WTC11 (cell line): Measurements from ENCODE around the gene GALNT2. TPM values are rescaled to one million over a fixed set of nuclear protein-coding genes. Genes with fewer than 3 reads are reported as not detected.

Experiments
- ATAC-seq: fragments of 200-7000 bp; cut with Tn5 transposase; 2 replicates; pipeline ENCODE4 v1.10.0; 2021; ENCODE audit warnings: mild to moderate bottlenecking, moderate library complexity
- CTCF ChIA-PET: fragments of 300-600 bp; sonication (Branson Sonifier 250); formaldehyde crosslinking; loops from one replicate; lab custom pipeline; 2021; ENCODE audit warnings: antibody characterized with exemption; lab: Charles Lee
- POLR2A ChIA-PET: fragments of 350-600 bp; sonication (Branson Sonifier 250); formaldehyde crosslinking; loops from one replicate; lab custom pipeline; 2021; ENCODE audit warnings: antibody characterized with exemption; lab: Charles Lee
- DNase-seq: peaks from one replicate; pipeline ENCODE4 v3.0.0; 2021; ENCODE audit warnings: low spot score
- H3K27ac Mint-ChIP-seq: 2 replicates; pipeline ENCODE4 v1.8.0; 2021; ENCODE audit warnings: mixed read lengths
- H3K27me3 Mint-ChIP-seq: 2 replicates; pipeline ENCODE4 v1.8.0; 2021; ENCODE audit warnings: low read depth, mild to moderate bottlenecking, moderate library complexity, mixed read lengths
- H3K36me3 Mint-ChIP-seq: 2 replicates; pipeline ENCODE4 v1.8.0; 2021; ENCODE audit warnings: mixed read lengths
- H3K4me1 Mint-ChIP-seq: 2 replicates; pipeline ENCODE4 v1.8.0; 2022; ENCODE audit warnings: mixed read lengths
- H3K4me3 Mint-ChIP-seq: 2 replicates; pipeline ENCODE4 v1.8.0; 2021; ENCODE audit warnings: mild to moderate bottlenecking, moderate library complexity, mixed read lengths
- H3K9me3 Mint-ChIP-seq: 2 replicates; pipeline ENCODE4 v1.8.0; 2021; ENCODE audit warnings: mixed read lengths
- FOXP1 ChIP-seq: sonication (generic); formaldehyde crosslinking; IDR thresholded peaks from 2 replicates; pipeline ENCODE4 v1.8.0; 2022; ENCODE audit warnings: missing genetic modification reagents, mild to moderate bottlenecking, moderate library complexity, borderline replicate concordance
- GABPB1 ChIP-seq: sonication (generic); formaldehyde crosslinking; IDR thresholded peaks from 2 replicates; pipeline ENCODE4 v1.8.1; 2023; ENCODE audit warnings: mild to moderate bottlenecking, missing genetic modification reagents
- HMGA2 ChIP-seq: fragments of 250-450 bp; sonication (Bioruptor Pico); IDR thresholded peaks from 2 replicates; pipeline ENCODE4 v1.4.0; 2021; ENCODE audit warnings: mild to moderate bottlenecking, moderate library complexity
- KAT7 ChIP-seq: sonication (generic); formaldehyde crosslinking; IDR thresholded peaks from 2 replicates; pipeline ENCODE4 v1.8.1; 2023; ENCODE audit warnings: missing genetic modification reagents, mild to moderate bottlenecking, borderline replicate concordance
- NFYB ChIP-seq: sonication (generic); formaldehyde crosslinking; conservative IDR thresholded peaks from 2 replicates; pipeline ENCODE4 v1.8.0; 2022; ENCODE audit warnings: low read depth, missing genetic modification reagents
- OVOL2 ChIP-seq: fragments of 250-450 bp; sonication (Bioruptor Pico); IDR thresholded peaks from 2 replicates; pipeline ENCODE4 v1.9.0; 2021; ENCODE audit warnings: mild to moderate bottlenecking, borderline replicate concordance
- STAT6 ChIP-seq: sonication (generic); formaldehyde crosslinking; conservative IDR thresholded peaks from 2 replicates; pipeline ENCODE4 v1.8.1; 2023; ENCODE audit warnings: mild to moderate bottlenecking, low read depth, missing genetic modification reagents, moderate library complexity
- TCF7 ChIP-seq: sonication (generic); formaldehyde crosslinking; IDR thresholded peaks from 2 replicates; pipeline ENCODE4 v1.8.0; 2022; ENCODE audit warnings: mild to moderate bottlenecking, low read depth, missing genetic modification reagents, moderate library complexity
- ZBTB21 ChIP-seq: sonication (generic); formaldehyde crosslinking; IDR thresholded peaks from 2 replicates; pipeline ENCODE4 v1.8.1; 2023; ENCODE audit warnings: mild to moderate bottlenecking, missing genetic modification reagents, borderline replicate concordance
- ZNF121 ChIP-seq: sonication (generic); formaldehyde crosslinking; IDR thresholded peaks from 2 replicates; pipeline ENCODE4 v1.8.0; 2023; ENCODE audit warnings: missing genetic modification reagents
- ZNF317 ChIP-seq: sonication (generic); formaldehyde crosslinking; IDR thresholded peaks from 2 replicates; pipeline ENCODE4 v1.8.1; 2023; ENCODE audit warnings: low read depth, mild to moderate bottlenecking, moderate library complexity, missing genetic modification reagents, borderline replicate concordance
- total RNA-seq: library from RNA; stranded (reverse); gene quantifications from 3 replicates; pipeline ENCODE4 v1.2.3, GENCODE V29; 2021
- TF ChIP-seq, protein P1 (sequence below): sonication (generic); formaldehyde crosslinking; IDR thresholded peaks from 2 replicates; pipeline ENCODE4 v1.8.1; 2022; ENCODE audit warnings: low read depth, mild to moderate bottlenecking, moderate library complexity, missing genetic modification reagents, borderline replicate concordance
- TF ChIP-seq, protein P2 (sequence below): sonication (generic); formaldehyde crosslinking; IDR thresholded peaks from 2 replicates; pipeline ENCODE4 v1.8.1; 2022; ENCODE audit warnings: mild to moderate bottlenecking, missing genetic modification reagents, moderate library complexity, borderline replicate concordance
- TF ChIP-seq, protein P3 (sequence below): sonication (generic); formaldehyde crosslinking; IDR thresholded peaks from 2 replicates; pipeline ENCODE4 v1.8.1; 2022; ENCODE audit warnings: mild to moderate bottlenecking, moderate library complexity, missing genetic modification reagents

Gene GALNT2
- total RNA-seq, 1 experiment from 2014 or later, result 74.8 TPM

DNA sequence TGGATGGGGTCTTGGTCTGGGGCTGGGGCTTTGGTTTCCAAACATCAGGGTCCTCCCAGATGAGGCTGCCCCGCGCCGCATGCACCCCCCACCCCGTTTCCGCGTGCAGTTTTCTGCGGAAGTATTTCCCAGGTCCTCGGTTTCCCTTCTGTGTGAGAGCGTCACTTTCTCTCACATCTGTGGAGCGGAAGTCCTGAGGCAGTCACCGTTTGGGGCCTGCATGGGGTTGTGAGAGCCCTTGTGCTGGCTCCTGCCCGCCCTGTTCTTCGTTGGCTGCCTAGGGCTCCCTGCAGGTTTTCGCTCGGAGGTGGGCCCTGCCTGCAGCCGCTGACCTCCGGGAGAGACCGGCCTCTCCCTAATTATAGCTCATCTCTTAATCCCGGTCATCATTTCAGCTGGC lies 88.0 kb downstream of the GALNT2 start (continued):
- TF ChIP-seq, protein P1, sequence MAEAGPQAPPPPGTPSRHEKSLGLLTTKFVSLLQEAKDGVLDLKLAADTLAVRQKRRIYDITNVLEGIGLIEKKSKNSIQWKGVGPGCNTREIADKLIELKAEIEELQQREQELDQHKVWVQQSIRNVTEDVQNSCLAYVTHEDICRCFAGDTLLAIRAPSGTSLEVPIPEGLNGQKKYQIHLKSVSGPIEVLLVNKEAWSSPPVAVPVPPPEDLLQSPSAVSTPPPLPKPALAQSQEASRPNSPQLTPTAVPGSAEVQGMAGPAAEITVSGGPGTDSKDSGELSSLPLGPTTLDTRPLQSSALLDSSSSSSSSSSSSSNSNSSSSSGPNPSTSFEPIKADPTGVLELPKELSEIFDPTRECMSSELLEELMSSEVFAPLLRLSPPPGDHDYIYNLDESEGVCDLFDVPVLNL, result no peak
- TF ChIP-seq ZNF317 (CRISPR knock-in tag) (no peak), HMGA2 (CRISPR knock-in tag) (no peak)

GRCh38 chr1:230156068-230156467 lies 89.0 kb downstream of the GALNT2 start:
- CTCF ChIA-PET, result no interaction called here
- Mint-ChIP-seq H3K27me3 (no peaks in the 10 kb centered on the region), H3K4me1 (peaks cover 38% of the 10 kb centered on the region), H3K9me3 (peaks cover 14% of the 10 kb centered on the region), H3K4me3 (no peak overlapping the region), H3K27ac (no peak overlapping the region), H3K36me3 (peaks cover 6% of the 10 kb centered on the region)
- DNase-seq, result no peak
- TF ChIP-seq FOXP1 (CRISPR knock-in tag) (no peak), ZNF121 (no peak), KAT7 (CRISPR knock-in tag) (no peak)
- TF ChIP-seq, protein P2, sequence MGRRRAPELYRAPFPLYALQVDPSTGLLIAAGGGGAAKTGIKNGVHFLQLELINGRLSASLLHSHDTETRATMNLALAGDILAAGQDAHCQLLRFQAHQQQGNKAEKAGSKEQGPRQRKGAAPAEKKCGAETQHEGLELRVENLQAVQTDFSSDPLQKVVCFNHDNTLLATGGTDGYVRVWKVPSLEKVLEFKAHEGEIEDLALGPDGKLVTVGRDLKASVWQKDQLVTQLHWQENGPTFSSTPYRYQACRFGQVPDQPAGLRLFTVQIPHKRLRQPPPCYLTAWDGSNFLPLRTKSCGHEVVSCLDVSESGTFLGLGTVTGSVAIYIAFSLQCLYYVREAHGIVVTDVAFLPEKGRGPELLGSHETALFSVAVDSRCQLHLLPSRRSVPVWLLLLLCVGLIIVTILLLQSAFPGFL (CRISPR knock-in tag), result no peak
- POLR2A ChIA-PET, result no interaction called here
- ATAC-seq, result no peak

- CTCF ChIA-PET, result no interaction called here
Observed at GRCh38 chr1:230156536-230156935, 89.5 kb downstream of the GALNT2 start.

DNA sequence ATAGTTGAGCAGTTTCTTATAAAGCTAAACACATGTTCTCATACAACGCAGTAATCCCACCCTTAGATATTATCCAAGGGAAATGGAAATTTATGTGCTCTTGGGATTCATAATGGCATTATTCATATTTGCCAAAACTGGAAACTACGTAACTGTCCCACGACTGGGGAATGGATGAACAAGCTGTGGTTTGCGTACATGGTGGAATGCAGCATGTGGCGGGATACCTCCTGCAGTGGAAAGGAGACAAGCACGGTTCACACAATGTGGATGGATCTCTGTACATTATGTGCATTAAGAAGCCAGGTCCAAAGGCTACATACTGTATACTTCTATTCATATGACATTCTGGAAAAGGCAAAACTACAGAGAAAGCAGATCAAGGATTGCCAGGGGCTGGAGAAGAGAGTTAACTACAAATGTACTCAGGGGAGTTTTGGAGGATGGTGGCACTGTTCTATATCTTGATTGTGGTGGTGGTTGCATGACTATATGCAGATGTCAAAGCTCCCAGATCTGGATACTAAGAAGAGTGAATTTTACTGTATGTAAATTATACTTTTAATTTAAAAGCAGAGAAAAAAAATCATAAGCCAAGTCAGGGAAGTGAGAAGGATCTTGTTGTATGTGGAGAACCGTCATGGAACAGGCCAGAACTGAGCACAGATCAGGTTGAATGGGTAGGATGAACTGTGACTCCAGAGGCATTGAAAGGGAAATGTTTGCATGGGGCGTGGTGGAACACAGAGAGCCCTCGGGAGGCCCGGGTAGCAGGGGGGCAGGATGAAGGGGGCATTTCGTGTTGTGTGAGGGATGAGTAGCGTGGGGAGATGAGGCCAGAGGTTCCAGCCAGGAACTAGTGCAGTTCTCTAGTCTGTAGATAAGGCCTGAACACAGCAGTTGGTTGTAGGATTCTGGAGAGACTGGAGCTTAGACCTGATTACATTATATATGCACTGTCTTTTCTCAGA lies 90.7 kb downstream of the GALNT2 start:
- Mint-ChIP-seq H3K4me3 (no peak overlapping the region), H3K27me3 (no peaks in the 10 kb centered on the region), H3K9me3 (peaks cover 14% of the 10 kb centered on the region)
- ChIA-PET CTCF (interaction anchor here (0.7 kb wide), 1 partner anchor 65 kb away, joined by 4 read pairs; no protein-coding TSS in a partner anchor), POLR2A (no interaction called here)
- DNase-seq, result no peak
- TF ChIP-seq, protein P3, sequence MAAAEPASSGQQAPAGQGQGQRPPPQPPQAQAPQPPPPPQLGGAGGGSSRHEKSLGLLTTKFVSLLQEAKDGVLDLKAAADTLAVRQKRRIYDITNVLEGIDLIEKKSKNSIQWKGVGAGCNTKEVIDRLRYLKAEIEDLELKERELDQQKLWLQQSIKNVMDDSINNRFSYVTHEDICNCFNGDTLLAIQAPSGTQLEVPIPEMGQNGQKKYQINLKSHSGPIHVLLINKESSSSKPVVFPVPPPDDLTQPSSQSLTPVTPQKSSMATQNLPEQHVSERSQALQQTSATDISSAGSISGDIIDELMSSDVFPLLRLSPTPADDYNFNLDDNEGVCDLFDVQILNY (CRISPR knock-in tag), result no peak
- no peak for TF ChIP-seq NFYB (CRISPR knock-in tag)
- TF ChIP-seq, all 79 proteins: peak for 0
- no peak for ATAC-seq
- peaks cover 38% of the 10 kb centered on the region for H3K4me1 Mint-ChIP-seq
- peaks cover 6% of the 10 kb centered on the region for H3K36me3 Mint-ChIP-seq
- no peak overlapping the region for H3K27ac Mint-ChIP-seq

More at GRCh38 chr1:230156536-230156935, 89.5 kb downstream of the GALNT2 start:
- POLR2A ChIA-PET, result no interaction called here
- Mint-ChIP-seq H3K36me3 (peaks cover 6% of the 10 kb centered on the region), H3K27me3 (no peaks in the 10 kb centered on the region), H3K4me3 (no peak overlapping the region), H3K4me1 (peaks cover 38% of the 10 kb centered on the region), H3K27ac (no peak overlapping the region), H3K9me3 (peaks cover 14% of the 10 kb centered on the region)
- DNase-seq (no peak), ATAC-seq (no peak)
- no peak for TF ChIP-seq TCF7 (CRISPR knock-in tag)

DNA sequence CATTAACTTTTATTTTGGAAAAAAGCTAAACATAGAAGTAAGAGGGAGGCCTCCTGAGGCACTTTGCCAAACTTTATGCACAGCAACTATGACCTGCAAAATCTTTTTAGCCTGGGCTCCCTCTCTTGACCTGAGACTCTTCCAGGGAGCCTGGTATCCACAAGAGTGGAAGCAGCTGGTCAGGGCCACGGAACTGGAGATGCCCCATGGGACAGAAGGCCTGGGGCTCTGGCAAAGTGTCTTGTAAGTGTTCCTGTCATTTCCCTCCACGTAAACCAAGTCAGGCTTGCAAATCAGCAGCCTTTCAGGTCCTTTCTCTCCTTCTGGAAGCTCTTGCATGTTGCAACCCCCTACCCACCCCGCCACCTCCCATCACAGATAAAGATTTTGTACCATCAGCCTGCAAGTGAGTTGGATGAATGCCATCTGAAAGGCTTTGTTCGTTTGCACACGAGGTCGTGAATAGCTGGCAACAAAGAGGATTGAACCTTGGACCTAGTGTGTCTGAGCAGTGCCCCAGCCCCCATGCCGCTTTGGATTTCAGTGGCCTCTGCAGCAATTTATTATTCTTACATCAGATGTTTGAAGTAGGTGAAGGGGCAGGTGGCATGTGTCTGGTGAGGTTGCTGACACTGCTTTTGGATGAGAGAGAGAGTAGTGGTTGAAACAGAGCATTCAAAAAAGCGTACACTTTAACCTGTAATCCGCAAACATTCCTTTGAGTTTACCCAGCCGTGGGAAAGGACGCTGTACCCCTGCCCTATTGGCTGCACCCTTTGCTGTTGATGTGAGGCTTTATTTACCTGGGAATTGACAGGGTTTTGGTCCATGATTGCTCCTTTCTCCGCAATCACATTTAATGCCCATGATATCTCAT lies 91.6 kb downstream of the GALNT2 start:
- Mint-ChIP-seq H3K4me1 (peaks cover 33% of the 10 kb centered on the region), H3K4me3 (no peak overlapping the region)

More for the DNA sequence above, 91.6 kb downstream of the GALNT2 start:
- H3K36me3 Mint-ChIP-seq, result peaks cover 6% of the 10 kb centered on the region
- no peak for TF ChIP-seq ZNF317 (CRISPR knock-in tag)
- TF ChIP-seq OVOL2, result no peak
- no peak for TF ChIP-seq STAT6 (CRISPR knock-in tag)
- TF ChIP-seq ZBTB21, result no peak
- TF ChIP-seq GABPB1 (CRISPR knock-in tag), result peak; percentile 97
- peaks cover 14% of the 10 kb centered on the region for H3K9me3 Mint-ChIP-seq
- H3K27ac Mint-ChIP-seq, result no peak overlapping the region
- ATAC-seq (no peak), DNase-seq (no peak)
- no peaks in the 10 kb centered on the region for H3K27me3 Mint-ChIP-seq
- POLR2A ChIA-PET, result no interaction called here
- CTCF ChIA-PET, result interaction anchor here (0.7 kb wide), 1 partner anchor 64 kb away, joined by 4 read pairs; no protein-coding TSS in a partner anchor
